Measurements from ENCODE around the gene STRIP2.
"Not testable (repeated sequence)": the region's sequence is repeated elsewhere in the genome, so short reads cannot be mapped to it uniquely, and the experiment has no call there.

The STRIP2 gene

GRCh38 chr7:129453510-129454248 lies 19.4 kb downstream of the STRIP2 start:
- DNase-seq (ENCODE audit: low read depth in 2 of 2): no peak

DNA sequence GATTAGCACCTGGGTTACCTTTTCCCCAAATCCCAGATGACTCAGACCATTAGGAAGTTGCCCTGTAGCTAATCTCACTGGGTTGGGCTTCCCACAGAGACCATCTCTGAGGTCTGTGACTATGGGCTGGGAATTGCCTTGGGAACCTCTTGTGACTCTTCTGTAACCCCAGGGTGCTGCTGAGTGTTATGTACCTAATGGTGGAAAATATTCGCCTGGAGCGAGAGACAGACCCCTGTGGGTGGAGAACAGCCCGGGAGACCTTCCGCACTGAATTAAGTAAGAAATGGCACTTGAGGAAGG lies 20.0 kb downstream of the STRIP2 start:
- DNase-seq (ENCODE audit: low read depth in 2 of 2): no peak

DNA sequence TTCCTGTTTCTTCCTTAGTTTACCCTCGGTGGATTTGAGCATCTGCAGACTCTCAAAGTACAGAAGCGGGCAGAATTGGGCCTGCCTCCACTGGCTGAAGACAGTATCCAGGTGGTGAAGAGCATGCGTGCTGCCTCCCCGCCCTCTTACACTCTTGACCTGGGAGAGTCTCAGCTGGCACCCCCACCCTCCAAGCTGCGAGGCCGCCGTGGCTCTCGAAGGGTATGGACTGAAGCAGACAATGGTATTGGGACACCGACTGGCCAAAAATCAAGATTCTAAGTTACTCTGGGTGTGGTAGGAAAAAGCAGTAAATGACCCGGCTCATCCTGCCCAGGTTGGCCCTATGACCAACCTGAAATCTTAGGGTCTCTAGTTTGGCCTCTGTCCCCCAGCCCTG lies 22.2 kb downstream of the STRIP2 start:
- DNase-seq (ENCODE audit: low read depth in 2 of 2): no peak

DNA sequence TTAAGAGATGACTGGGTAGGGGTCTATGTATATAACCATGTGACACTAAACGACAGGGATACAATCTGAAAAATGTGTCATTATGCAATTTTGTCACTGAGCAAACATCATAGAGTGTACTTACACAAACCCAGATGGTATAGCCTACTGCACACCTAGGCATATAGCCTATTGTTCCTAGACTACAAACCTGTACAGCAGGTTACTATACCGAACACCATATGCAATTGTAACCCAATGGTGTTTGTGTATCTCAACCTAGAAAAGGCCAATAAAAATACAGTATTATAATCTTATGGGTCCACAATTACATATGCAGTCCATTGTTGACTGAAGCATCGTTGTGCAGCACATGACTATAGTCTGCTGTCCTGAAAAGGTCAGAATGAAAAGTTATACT lies 22.9 kb downstream of the STRIP2 start:
- no peak for DNase-seq (ENCODE audit: low read depth in 2 of 2)

- DNase-seq (ENCODE audit: low read depth in 2 of 2): no peak
These were observed 23.9 kb downstream of the STRIP2 start for GRCh38 chr7:129458171-129458570.

DNA sequence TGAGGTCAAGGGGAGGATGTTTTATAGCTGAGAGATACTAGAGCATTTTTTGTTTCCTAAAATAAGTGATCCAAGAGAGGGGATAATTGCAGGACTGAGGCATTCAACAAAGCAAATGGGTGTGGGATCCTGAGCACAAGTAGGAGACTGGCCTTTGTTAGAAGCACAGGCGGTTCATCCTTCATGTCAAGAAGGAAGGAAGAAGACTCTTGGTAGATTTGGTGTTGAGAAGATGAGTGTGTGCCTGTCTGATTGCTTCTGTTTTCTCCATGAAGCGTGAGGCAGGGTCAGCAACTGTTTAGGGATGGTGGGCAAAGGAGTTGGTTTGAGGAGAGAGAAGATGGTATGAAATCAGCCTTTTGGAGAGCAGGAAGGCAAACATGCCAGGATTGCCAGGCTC lies 27.6 kb downstream of the STRIP2 start:
- no peak for DNase-seq (ENCODE audit: low read depth in 2 of 2)

GRCh38 chr7:129462420-129462819 lies 28.2 kb downstream of the STRIP2 start:
- DNase-seq (ENCODE audit: low read depth in 2 of 2): no peak

DNA sequence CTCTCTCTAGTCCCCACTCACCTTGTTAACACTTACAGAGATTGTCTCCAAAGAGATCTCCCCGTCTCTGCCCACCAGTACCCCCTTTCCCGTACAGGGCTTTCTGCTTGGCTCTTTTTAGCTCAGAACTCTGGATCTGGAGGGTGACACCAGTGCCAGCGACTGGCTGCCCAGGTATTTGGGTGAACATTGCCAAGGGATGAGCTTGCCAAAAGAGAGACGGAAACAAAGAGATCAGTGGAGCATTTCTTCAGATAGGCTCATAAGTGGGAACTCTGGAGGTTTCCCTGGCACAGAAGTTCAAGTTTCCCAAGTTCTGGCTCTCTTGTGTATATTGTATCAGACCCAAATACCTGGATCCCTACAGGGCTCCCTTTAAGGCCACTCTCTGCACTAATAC lies 30.0 kb downstream of the STRIP2 start:
- no peak for DNase-seq (ENCODE audit: low read depth in 2 of 2)

- DNase-seq (ENCODE audit: low read depth in 2 of 2): no peak
These were observed 30.8 kb downstream of the STRIP2 start for GRCh38 chr7:129465080-129465479.

DNA sequence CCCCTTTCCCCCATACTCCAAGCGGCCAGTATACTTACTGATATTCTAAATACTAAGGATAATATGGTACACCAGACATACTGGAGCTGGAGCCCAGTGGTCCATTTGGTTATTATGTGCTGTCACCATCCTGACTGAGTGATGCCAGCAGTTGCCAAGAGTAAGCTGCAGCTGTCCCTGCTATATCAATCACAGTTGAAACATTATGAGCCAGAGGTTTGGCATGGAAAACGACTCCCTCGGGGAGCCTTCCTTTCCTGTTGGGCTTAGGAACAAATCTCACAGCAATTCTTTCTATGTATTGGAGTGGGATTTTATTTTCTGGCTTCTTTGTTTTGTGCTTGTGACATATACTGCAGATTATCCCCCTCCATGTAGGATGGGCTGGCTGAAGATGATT lies 32.6 kb downstream of the STRIP2 start:
- DNase-seq (ENCODE audit: low read depth in 2 of 2): no peak

DNA sequence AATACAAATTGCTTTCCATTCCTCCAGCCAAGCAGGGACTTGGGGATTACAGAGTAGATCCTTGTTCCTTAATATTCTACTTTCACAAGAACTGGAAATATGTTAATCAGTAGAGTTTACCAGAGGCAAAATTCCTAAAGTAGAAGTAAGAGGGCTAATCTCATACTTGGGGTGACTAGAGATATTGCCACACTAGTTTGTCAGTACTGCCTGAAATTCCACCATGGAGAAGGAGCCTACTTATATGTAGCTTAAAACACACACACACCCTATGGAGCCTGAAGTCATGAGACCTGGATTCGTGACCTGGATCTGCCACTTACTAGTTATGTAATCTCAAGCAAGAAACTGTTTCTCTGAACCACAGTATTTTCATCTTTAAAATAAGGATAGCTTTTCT lies 33.9 kb downstream of the STRIP2 start:
- DNase-seq (ENCODE audit: low read depth in 2 of 2): peak in 1 of 2 experiments; percentile 5

GRCh38 chr7:129468547-129468946 lies 34.3 kb downstream of the STRIP2 start:
- no peak for DNase-seq (ENCODE audit: low read depth in 2 of 2)

DNA sequence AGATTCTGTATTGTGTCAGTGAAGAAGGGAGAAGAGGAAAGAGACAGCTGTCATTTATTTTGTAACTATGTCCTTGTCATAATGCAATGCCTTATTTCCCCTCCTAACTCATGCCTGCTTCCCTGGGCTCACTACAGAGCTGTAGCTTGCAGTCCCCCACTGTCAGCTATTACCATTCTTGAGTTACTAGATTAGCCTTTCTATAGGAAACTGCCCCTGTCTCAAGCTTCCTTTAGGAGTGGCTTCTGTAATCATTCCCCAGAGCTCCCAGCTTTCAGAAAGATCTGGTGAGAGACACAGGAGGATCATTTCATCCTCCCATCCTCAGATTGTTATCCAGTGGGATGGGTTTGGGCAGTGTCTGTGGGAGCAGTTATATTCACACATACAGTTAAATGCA lies 35.7 kb downstream of the STRIP2 start:
- DNase-seq (ENCODE audit: low read depth in 2 of 2): no peak

GRCh38 chr7:129470411-129470810 lies 36.2 kb downstream of the STRIP2 start:
- no peak for DNase-seq (ENCODE audit: low read depth in 2 of 2)

- no peak for DNase-seq (ENCODE audit: low read depth in 2 of 2)
These were observed 37.2 kb downstream of the STRIP2 start for GRCh38 chr7:129471402-129471827.

DNA sequence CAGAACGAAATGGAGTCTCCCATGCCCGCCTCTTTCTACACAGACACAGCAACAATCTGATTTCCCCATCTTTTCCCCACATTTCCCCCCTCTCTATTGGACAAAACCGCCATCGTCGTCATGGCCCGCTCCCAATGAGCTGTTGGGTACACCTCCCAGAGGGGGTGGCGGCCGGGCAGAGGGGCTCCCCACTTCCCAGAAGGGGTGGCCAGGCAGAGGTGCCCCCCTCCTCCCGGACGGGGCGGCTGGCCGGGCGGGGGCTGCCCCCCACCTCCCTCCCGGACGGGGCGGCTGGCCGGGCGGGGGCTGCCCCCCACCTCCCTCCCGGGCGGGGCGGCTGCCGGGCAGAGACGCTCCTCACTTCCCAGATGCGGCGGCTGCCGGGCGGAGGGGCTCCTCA lies 41.7 kb downstream of the STRIP2 start:
- DNase-seq (ENCODE audit: low read depth in 2 of 2): not testable (repeated sequence)

DNA sequence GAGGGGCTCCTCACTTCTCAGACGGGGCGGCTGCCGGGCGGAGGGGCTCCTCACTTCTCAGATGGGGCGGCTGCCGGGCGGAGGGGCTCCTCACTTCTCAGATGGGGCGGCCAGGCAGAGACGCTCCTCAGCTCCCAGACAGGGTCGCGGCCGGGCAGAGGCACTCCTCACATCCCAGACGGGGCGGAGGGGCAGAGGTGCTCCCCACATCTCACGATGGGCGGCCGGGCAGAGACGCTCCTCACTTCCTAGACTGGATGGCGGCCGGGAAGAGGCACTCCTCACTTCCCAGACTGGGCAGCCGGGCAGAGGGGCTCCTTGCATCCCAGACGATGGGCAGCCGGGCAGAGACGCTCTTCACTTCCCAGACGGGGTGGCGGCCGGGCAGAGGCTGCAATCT lies 42.2 kb downstream of the STRIP2 start:
- not testable (repeated sequence) for DNase-seq (ENCODE audit: low read depth in 2 of 2)

DNA sequence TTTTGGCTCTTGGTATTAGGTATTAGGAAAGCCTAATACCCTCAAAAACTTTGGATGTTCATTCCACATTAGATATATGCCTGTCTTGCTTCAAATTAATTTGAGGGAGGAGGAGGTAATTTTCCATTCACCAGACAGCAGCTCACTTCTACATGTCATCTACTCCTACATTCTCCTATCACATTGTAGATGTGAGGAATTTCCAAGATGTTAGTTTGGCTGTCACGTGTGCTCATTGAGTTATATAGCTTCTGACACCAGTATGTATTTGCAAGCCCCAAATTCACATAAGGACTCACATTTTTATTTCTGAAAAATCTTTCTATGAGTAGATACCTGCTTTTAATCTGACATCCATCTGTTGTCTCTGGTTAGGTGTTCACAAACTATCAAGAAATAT lies 45.6 kb downstream of the STRIP2 start:
- DNase-seq (ENCODE audit: low read depth in 2 of 2): no peak

- no peak for DNase-seq (ENCODE audit: low read depth in 2 of 2)
These were observed 46.6 kb downstream of the STRIP2 start for GRCh38 chr7:129480674-129481363.

DNA sequence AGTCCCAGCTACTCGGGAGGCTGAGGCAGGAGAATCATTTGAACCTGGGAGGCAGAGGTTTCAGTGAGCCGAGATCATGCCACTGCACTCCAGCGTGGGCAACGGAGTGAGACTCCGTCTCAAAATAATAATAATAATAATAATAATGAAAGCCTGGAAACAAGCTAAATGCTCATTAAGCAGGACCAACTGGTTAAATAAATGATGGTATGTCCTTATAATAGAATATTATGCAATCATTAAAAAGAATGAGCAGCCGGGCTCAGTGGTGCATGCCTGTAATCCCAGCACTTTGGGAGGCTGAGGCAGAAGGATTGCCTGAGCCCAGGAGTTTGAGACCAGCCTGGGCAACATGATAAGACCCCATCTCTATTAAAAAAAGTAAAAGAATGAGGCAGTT lies 47.1 kb downstream of the STRIP2 start:
- not testable (repeated sequence) for DNase-seq (ENCODE audit: low read depth in 2 of 2)

DNA sequence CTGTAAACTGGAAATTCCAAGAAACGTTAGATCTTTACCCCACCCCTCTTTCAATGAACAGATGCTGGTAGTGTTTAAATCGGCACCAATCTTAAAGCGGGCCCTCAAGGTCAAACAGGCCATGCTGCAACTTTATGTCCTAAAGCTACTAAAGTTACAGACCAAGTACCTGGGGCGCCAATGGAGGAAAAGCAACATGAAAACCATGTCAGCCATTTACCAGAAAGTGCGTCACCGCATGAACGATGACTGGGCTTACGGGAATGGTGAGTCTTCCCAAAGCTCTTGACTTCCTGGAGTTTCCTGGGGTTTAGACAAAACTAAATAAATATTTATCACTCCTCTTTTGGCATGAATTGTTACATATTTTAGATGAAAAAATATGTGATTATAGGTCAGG lies 48.5 kb downstream of the STRIP2 start:
- no peak for DNase-seq (ENCODE audit: low read depth in 2 of 2)

GRCh38 chr7:129489491-129489890 lies 55.3 kb downstream of the STRIP2 start:
- peak; percentile 66 to 69 for DNase-seq (ENCODE audit: low read depth in 2 of 2)

GRCh38 chr7:129492391-129492790 lies 58.2 kb downstream of the STRIP2 start:
- no peak for DNase-seq (ENCODE audit: low read depth in 2 of 2)

DNA sequence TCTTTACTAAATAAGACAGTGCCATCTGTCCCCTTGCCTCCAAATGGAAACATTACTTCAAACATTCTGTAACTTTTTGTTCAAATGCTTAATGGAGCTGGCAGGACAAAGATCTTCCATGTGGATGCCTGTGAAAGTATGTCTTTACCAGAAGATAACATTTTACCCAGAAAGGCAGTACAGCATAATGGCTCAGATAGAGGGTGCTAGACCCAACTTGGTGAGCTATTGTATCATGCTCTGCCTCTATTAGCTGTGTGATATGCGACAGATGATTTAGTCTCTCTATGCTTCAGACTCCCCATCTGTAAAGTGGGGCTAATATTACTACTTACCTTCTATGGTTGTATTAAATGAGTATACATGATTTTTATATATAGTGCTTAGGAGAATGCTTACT lies 59.3 kb downstream of the STRIP2 start:
- DNase-seq (ENCODE audit: low read depth in 2 of 2): no peak
